GM13976 (cell line): ENCODE measurements around the gene HEATR1.

Experiments
- DNase-seq: peaks from one replicate; pipeline ENCODE4 v3.0.0; 2012; ENCODE audit warnings: low spot score
- in situ Hi-C: fragments of 300-500 bp; cut with MboI; formaldehyde crosslinking; loops from one replicate; pipeline ENCODE4 v1.12.0; 2022; ENCODE audit warnings: low sequenced_read_pairs, mixed read lengths, inconsistent platforms; ENCODE audit not compliant: unreplicated experiment
- TF ChIP-seq, protein P1 (sequence below): IDR thresholded peaks from 2 replicates; pipeline ENCODE4 v1.5.1; 2012; ENCODE audit warnings: borderline replicate concordance, mild to moderate bottlenecking; ENCODE audit not compliant: insufficient read depth; ENCODE audit errors: extremely low read depth, missing control alignments, control extremely low read depth

HEATR1 gene, protein sequence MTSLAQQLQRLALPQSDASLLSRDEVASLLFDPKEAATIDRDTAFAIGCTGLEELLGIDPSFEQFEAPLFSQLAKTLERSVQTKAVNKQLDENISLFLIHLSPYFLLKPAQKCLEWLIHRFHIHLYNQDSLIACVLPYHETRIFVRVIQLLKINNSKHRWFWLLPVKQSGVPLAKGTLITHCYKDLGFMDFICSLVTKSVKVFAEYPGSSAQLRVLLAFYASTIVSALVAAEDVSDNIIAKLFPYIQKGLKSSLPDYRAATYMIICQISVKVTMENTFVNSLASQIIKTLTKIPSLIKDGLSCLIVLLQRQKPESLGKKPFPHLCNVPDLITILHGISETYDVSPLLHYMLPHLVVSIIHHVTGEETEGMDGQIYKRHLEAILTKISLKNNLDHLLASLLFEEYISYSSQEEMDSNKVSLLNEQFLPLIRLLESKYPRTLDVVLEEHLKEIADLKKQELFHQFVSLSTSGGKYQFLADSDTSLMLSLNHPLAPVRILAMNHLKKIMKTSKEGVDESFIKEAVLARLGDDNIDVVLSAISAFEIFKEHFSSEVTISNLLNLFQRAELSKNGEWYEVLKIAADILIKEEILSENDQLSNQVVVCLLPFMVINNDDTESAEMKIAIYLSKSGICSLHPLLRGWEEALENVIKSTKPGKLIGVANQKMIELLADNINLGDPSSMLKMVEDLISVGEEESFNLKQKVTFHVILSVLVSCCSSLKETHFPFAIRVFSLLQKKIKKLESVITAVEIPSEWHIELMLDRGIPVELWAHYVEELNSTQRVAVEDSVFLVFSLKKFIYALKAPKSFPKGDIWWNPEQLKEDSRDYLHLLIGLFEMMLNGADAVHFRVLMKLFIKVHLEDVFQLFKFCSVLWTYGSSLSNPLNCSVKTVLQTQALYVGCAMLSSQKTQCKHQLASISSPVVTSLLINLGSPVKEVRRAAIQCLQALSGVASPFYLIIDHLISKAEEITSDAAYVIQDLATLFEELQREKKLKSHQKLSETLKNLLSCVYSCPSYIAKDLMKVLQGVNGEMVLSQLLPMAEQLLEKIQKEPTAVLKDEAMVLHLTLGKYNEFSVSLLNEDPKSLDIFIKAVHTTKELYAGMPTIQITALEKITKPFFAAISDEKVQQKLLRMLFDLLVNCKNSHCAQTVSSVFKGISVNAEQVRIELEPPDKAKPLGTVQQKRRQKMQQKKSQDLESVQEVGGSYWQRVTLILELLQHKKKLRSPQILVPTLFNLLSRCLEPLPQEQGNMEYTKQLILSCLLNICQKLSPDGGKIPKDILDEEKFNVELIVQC (N-terminal part only)

DNA sequence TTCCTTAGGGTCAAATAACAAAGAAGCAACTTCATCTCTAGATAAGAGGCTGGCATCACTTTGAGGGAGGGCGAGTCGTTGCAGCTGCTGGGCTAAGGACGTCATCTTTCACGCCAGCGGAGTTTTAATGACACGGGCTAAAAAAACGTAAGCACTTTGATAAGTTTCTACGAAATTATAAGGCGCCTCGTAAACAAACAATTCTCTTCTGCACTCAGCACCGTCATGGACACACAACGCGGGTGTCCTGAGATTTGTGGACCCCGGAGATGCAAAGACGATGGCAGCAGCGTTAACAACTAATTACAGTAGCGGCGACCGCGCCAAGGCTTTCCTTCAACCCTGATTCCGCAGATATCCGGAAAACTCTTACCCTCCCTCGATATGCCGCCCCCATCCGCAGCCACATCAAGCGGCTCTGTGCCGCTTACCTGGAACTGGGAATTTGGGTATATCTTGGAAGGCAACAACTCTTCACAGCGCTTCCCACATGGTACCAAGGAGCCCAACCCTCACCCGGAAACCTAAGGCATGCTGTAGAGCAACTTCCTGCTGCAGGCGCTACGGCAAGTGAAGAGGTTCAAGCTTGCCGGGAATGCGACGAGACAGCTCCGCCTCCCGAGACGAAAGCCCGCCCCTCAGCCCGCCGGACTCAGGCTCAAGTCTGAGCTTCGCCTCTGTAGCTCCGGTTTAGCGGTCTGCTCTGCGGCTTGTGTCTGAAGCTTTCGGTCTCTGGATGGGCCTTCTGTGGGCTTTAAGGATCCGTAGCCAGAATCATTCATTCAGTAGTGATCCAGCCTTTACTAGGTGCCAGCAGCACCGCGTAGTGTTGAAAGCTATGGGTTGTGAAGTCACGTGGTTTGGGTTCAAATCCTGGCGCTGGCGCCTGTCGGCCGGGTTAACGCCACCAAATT lies at the start of gene HEATR1:
HEATR1 (minus strand) TSS at position 526 of the 914 bp plus-strand sequence; CDS start at position 105, 421 bp downstream.
- TF ChIP-seq, protein P1, sequence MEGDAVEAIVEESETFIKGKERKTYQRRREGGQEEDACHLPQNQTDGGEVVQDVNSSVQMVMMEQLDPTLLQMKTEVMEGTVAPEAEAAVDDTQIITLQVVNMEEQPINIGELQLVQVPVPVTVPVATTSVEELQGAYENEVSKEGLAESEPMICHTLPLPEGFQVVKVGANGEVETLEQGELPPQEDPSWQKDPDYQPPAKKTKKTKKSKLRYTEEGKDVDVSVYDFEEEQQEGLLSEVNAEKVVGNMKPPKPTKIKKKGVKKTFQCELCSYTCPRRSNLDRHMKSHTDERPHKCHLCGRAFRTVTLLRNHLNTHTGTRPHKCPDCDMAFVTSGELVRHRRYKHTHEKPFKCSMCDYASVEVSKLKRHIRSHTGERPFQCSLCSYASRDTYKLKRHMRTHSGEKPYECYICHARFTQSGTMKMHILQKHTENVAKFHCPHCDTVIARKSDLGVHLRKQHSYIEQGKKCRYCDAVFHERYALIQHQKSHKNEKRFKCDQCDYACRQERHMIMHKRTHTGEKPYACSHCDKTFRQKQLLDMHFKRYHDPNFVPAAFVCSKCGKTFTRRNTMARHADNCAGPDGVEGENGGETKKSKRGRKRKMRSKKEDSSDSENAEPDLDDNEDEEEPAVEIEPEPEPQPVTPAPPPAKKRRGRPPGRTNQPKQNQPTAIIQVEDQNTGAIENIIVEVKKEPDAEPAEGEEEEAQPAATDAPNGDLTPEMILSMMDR = no peak
- in situ Hi-C loops = loop anchor here (25.0 kb wide), 2 partner anchors 258 to 783 kb away; no protein-coding TSS in a partner anchor
- peak; percentile 86 for DNase-seq

DNA sequence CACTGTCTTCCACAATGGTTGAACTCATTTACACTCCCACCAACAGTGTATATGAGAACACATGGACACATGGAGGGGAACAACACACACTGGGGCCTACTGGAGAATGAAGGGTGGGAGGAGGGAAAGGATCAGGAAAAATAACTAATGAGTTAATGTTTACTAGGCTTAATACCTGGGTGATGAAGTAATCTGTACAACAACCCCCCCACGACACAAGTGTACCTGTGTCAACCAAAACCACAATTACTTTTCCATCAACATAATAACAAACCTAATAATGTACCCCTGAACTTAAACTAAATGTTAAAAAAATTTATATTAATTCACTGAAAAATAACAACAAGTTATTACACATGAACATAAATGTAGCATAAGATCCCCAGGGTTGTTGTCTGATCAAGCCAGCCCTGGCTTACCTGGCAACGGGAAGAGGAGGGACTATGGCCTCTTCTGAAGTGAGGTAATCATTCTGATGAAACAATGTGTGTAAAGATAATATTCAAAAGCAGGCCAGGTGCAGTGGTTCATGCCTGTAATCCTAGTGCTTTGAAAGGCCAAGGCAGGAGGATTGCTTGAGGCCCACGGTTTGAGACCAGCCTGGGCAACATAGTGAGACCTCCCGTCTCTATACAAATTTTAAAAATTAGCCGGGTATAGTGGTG lies 40.8 kb upstream of the HEATR1 start:
- no peak for DNase-seq
- TF ChIP-seq, protein P1 = no peak
- in situ Hi-C loops = no loop called here

GRCh38 chr1:236642763-236643162 lies 38.4 kb upstream of the HEATR1 start:
- TF ChIP-seq, protein P1 = no peak
- in situ Hi-C loops = no loop called here
- DNase-seq = no peak

DNA sequence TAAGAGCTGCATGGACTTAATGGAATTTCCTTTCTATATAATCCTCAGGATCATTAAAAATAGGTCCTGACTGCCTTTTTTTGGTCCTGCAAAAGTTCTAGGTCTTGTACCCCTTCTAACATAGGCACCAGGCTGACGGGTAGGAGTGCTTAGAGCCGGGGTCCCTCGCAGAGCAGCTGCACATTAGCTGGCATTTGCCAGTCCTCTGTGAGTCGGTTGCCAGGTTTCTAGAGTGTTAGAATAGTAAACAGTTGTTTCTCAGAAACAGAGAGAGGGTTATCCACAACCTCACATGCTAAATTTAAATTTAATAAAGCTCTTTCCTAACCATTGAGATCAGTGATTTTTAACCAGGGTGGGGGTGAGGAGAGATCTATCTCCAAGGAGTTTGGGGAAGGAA lies 35.4 kb upstream of the HEATR1 start:
- in situ Hi-C loops = no loop called here
- TF ChIP-seq, protein P1 = no peak
- no peak for DNase-seq

- DNase-seq = no peak
- in situ Hi-C loops = no loop called here
- TF ChIP-seq, protein P1 = no peak
These were observed 34.6 kb upstream of the HEATR1 start for GRCh38 chr1:236638945-236639344.
